ENCODE data around the gene STK11.

Gene STK11

DNA sequence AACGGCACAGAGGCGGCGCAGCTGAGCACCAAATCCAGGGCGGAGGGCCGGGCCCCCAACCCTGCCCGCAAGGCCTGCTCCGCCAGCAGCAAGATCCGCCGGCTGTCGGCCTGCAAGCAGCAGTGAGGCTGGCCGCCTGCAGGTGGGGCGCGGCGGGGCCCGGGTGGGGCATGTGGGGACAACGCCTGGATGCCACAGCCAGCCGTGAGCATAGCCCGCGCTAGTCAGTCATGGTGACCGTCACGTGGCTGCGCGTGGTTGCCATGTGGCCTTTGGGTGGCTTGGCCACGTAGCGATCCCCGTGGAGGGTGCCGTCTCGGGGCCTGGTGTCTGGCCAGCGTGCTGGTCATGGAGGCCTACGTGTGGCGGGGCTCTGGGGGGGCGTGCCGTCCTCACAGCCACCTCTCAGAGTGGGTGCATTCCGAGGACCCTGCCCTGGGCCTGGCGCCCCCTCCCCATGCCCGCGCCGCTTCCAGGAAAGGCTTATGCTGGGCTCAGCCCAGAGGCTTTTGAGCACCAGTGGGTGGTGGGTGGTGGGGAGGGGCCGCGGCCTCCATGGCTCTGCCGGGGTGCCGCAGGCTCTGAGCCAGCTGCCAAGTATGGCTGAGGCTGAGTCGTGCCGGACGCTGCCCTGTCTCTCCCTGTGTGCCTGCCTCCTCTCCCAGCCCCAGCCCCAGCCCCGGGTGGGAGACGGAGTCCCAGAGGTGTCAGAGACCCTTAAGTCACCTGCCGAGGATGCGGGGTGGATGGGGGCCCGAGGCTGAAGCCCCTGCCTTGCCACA is 21.1 kb downstream of the STK11 start:
- DNase-seq: no peak

DNA sequence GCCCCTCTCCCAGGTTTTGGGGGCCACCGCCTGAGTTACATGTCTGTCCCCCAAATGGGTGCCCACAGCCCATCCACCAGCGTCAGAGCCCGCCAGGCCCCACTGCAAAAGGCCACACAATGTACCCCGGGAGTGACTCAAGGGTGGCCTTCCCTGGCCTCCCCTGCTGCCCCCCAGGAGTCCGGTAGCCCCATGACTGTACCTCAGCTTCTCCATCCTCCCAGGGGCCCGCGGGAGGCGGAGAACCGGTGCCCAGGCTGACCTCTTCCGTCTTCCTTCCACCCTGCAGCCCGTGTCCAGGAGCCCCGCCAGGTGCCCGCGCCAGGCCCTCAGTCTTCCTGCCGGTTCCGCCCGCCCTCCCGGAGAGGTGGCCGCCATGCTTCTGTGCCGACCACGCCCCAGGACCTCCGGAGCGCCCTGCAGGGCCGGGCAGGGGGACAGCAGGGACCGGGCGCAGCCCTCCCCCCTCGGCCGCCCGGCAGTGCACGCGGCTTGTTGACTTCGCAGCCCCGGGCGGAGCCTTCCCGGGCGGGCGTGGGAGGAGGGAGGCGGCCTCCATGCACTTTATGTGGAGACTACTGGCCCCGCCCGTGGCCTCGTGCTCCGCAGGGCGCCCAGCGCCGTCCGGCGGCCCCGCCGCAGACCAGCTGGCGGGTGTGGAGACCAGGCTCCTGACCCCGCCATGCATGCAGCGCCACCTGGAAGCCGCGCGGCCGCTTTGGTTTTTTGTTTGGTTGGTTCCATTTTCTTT is 21.9 kb downstream of the STK11 start:
- no peak for DNase-seq

DNA sequence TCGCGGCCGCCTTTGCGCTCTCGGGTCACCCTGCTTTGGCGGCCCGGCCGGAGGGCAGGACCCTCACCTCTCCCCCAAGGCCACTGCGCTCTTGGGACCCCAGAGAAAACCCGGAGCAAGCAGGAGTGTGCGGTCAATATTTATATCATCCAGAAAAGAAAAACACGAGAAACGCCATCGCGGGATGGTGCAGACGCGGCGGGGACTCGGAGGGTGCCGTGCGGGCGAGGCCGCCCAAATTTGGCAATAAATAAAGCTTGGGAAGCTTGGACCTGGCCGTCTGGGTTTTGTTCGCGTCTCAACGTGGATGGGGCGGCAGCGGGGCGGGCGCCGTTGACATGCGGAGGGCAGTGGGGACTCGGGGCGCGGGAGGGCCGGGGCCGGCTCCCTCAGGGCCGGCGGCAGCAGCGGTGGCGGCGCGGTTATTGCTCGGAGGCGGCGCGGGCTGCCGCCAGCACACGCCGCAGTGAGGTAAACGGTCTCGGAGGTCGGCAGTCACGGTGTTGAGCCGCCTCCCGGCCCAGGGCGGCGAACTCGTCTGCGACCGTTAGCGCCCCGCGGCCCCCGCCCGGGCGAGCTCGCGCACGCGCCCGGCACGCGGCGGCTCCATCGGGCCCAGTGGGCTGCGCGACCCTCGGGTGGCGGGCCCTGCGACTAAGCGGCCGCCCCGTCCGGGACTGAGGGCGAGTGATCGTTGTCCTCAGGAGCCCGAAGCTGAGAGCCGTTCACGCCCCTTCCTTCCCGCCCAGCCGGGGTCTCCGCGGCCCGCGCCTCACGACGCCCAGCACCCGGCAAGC is 22.8 kb downstream of the STK11 start:
- DNase-seq: no peak

DNA sequence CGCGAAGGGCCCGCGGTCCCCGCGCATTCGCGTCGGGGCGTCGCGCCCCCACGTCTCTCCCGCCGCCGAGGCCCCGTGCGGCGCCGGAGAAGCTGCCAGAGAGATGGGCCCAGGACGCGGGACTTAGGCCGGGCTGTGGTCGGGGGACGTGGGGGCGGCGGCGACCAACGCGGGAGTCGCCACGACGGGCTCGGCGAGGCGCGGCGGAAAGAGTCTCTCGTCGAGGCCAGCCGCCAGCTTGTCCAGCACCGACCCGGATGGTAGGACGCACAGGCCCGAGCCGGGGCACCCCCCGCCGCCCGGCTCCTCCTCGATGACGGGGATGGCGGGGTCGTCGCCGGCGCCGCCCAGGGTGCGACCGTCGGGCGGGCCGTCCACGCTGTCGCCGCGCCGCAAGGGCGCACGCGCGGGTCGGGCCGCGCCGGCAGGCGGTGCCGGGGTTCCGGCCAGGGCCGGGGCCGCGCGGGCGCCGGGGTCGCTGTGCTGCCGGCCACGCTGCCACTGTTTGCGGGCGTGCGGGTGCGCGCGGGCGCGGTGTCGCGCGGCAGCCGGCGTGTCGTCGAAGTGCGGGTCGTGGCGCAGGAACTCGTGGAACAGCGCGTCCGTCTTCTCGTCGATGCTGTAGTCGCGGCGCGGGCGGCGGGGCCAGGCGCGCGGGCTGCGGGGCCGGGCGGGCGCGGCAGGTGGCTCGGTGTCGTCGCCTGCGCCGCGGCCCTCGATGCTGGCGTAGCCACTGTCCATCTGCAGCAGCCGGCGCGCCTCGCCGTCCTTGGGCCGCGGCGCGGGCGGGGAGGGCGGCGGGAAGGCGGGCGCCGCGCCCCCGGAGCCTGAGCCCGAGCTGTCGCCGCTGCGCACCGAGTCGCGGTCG is 23.7 kb downstream of the STK11 start:
- DNase-seq: no peak

- DNase-seq: no peak
Observed at GRCh38 chr19:1229924-1230782, 24.6 kb downstream of the STK11 start.

DNA sequence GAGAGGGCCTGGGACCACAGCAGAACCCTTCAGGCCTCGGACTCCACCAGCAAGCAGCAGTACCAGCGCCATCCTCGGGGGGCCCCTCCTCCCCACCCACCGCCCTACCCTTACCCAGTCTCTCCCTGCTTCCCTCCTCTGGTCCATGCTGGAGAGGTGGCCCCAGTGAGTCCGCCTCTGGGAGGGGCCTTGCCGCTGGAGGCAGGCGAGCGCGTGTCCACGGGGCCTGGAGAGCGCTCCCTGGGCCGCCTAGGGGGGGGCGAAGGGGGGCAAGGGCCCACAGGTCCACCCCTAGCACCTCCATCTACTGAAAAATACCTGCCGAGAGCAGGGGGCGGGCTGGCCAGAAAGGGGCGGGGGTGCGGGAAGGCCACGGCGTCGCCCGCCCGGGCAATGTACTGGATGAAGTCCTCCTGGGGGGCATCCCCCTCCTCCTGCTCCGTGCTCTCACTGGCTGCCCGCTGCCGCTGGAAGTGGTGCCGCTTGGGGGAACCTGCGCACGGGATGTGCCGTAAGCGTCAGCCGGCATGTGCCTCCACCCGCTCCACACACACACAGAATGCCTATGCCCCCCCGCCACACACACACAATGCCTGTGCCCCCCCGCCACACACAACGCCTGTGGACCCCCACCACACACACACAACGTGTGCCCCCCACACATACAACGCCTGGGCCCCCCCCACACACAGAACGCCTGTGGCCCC is 25.4 kb downstream of the STK11 start:
- DNase-seq: no peak

GRCh38 chr19:1231729-1232637 is 26.4 kb downstream of the STK11 start:
- DNase-seq: no peak

GRCh38 chr19:1232652-1233072 is 27.1 kb downstream of the STK11 start:
- no peak for DNase-seq

DNA sequence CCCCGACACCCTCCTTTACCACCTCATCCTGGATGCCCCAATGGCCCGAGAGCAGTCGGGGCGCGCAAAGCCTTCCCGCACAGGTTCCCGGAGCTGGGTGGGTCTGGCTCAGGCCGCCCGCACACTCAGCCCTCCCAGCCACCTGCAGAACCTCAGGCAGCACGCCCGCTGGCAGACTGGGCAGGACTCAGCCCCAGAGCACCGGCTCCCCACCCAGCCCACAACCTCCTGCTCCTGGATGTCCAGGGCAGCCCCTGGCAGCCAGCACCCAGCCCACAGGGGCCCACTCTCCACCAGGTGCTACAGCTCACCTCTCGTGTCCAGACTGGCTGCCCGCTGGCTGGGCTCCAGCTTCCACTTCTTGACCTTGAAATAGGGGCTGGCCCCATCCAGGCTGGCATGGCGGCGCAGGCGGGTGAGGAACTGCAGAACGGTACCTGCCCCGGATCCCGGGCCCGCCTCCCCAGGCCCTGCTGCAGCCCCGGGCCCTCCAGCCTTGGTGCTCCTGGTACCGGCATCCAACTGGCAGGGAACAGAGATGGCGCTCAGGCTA is 27.6 kb downstream of the STK11 start:
- no peak for DNase-seq

DNA sequence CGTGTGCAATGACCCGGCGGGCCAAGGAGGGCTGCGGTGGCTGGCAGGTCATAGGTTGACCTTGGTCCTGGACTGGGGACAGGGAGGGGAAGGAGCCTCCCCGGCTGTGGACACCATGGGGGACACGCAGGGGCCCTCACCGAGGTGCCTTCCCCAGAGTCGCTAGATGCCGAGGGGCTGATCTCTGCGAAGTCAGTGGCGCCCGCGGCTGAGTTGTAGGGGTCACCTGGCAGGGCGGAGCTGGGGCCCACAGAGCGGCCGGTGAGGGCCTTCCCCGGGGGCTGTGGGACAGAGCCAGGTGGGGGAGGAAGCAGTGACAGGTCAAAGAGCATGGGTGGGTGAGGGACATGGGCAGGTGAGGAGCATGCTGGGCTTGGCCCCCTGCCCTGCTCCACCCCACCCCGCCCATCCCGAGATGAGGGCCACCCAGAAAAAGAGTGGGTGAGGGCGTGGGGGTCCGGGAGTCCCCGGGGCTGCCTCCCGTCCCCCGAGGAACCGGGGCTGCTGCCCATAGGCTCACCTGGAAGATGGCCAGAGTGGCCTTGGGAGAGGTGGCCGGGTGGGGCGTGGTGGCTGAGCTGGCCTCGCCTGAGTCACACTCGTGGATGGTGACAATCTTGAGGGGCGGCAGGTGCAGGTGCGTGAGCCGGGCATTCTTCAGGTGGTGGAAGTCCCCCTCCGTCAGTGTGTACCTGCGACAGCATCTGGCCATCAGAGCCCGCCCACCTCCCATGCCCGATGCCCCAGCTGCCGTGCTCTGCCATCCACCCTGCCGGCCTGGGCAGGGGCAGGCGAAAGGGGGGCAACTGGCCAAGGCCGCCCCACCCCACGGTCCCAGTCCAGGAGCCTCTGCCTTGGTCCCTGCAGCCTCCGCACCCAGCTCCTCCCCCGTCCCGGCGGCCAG is 28.7 kb downstream of the STK11 start:
- DNase-seq: no peak

- DNase-seq: no peak
Observed at GRCh38 chr19:1234955-1235380, 29.4 kb downstream of the STK11 start.

DNA sequence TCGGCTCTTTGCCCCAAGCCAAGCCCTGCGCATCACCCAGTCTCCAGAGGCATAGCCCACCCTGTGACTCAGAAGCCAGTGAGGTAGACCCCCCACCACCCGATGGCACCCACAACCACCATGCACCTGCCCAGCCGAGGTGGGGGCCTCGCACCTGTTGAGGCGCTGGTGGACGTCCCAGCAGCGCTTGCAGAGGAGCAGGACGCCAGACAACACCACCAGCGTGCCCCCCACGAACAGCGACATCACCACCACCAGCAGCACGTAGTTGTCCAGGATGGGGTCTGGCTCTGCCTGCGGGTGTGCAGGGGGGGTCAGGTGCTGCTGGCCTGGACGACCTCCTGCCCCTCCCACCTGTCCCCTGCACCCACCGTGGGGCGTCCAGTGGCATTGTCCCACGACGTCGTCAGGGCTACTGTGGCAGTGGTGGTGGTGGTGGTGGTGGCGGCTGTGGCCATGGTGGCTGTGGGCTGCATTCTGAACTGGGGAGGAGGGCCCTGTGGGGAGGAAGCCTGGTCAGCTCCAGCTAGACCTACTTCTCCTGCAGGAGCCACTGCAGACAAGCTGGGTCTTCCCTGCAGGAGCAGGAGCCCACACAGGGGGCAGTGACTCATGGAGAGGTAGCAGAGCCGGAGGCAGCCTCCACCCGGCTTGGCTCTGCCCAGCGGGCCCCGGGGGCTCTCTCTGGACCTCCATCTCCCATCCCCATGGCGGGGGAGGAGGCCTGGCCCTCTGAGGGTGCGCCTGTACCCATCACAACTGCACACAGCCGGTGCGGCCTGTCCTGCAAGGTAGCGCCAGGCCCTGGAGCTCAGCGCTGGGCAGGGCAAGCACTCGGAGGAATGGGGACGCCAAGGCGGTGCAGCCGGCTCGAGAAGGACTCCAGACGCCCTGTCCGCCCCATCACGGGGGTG is 30.3 kb downstream of the STK11 start:
- DNase-seq: no peak

- no peak for DNase-seq
Observed at GRCh38 chr19:1236576-1236975, 31.0 kb downstream of the STK11 start.

DNA sequence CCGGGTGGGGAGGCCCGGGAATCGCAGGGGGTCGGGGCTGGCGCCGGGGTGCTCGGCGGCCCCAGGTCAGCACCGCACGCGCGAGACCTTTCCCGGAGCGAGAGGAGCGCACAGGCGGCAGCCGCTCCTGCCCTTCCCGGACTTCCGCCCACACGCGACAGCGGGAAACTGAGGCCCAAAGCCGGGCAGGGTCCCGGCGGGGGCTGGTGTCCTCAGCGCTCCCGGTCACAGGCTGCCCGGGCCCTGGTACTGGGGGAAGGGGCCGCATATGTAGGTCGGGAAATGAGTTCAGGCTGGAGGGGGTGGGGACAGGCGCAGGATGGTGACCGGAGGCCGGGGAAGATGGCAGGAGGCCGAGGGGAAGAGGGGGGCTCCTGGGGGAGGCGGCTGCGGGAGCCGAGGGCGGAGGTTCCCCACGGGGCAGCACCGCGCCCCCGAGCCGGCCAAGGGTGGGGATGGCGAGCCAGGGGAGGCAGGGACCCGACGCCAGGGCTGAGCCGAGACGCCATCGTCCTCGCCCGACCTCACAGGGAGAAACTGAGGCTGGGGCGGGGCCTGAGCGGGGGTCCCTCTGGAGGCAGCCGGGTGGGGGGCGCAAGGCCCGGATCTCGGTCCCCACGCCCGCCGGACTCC is 31.6 kb downstream of the STK11 start:
- DNase-seq: no peak

DNA sequence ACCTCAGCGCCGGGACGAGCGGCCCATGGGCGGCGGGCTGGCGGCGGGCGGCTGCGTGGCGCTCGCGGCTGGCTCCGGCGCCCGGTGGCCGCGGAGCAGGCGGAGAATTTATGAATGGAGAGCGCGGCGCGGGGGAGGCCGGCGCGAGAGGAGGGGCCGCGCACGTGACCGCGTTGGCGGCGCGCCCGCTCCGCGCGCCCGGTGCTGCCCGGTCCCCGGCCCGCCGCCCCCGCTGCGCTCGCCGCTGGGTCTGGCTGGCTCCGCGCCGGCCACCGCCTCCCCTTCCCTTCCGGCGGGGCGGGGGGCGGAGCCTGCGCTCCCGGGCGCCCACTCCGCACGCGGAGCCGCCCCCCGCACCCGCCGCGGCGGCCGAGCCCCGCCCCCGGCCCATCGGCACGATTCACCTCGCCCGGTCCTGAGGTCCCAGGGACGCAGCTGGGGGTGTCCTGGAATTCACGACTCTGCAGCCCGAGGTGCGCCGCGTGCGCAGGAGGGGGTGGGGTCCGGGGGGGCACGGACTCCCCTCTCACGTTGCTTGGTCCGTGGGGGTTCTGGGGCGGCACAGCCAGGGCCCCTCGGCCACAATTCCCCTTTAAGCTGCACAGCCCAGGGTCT is 32.3 kb downstream of the STK11 start, which contains the start of gene CBARP:
Gene CBARP (minus strand): TSS at position 252 of the 615 bp plus-strand sequence. CDS start 1,905 bp downstream, outside the sequence.
- no peak for DNase-seq
